Activated naive CD4-positive, alpha-beta T cell treated with anti-CD3 and anti-CD28 coated beads for 36 hours (primary cell): ENCODE data around the gene IPPK. TPM values are rescaled to one million over a fixed set of nuclear protein-coding genes. Genes with fewer than 3 reads are reported as not detected.

Experiments used
- CTCF ChIA-PET: fragments of 350-600 bp; sonication (Branson Sonifier 250); formaldehyde crosslinking; loops from one replicate; lab custom pipeline; 2021; ENCODE audit warnings: antibody characterized with exemption; lab: Charles Lee
- DNase-seq: peaks from one replicate; pipeline ENCODE4 v3.0.0-alpha.2; 2020
- H3K27ac Mint-ChIP-seq: one replicate; pipeline ENCODE4 v1.8.0; 2021; ENCODE audit warnings: mild to moderate bottlenecking, mixed read lengths
- H3K27me3 Mint-ChIP-seq: one replicate; pipeline ENCODE4 v1.8.0; 2021; ENCODE audit warnings: low read depth, mixed read lengths
- H3K36me3 Mint-ChIP-seq: one replicate; pipeline ENCODE4 v1.8.0; 2021; ENCODE audit warnings: low read depth, mixed read lengths
- H3K4me1 Mint-ChIP-seq: one replicate; pipeline ENCODE4 v1.8.0; 2021; ENCODE audit warnings: low read depth, mixed read lengths
- H3K4me3 Mint-ChIP-seq: one replicate; pipeline ENCODE4 v1.8.0; 2021; ENCODE audit warnings: mild to moderate bottlenecking, moderate library complexity, mixed read lengths
- H3K9me3 Mint-ChIP-seq: one replicate; pipeline ENCODE4 v1.8.0; 2021; ENCODE audit warnings: mixed read lengths
- intact Hi-C: fragments of 100-400 bp; cut with micrococcal nuclease; formaldehyde crosslinking; loops from one replicate; pipeline ENCODE4 v1.15.1; 2023
- total RNA-seq, 2 experiments: library from RNA; stranded (reverse); gene quantifications; one replicate each; pipeline ENCODE4 v1.2.3, GENCODE V29; 2021

IPPK gene
- total RNA-seq, 2 experiments from 2014 or later: 7.6 to 8.2 TPM

- Mint-ChIP-seq H3K27me3 (no peaks in the 10 kb centered on the region), H3K4me1 (peaks cover 35% of the 10 kb centered on the region), H3K27ac (no peak overlapping the region), H3K36me3 (peaks cover 7% of the 10 kb centered on the region), H3K9me3 (no peaks in the 10 kb centered on the region), H3K4me3 (no peak overlapping the region)
- no peak for DNase-seq
- CTCF ChIA-PET: interaction anchor here (0.9 kb wide), 1 partner anchor 13 kb away, joined by 3 read pairs; no protein-coding TSS in a partner anchor
- intact Hi-C loops: no loop called here
These were observed 6.8 kb downstream of the IPPK start for GRCh38 chr9:92663126-92663525.

- intact Hi-C loops: no loop called here
These were observed 8.2 kb downstream of the IPPK start for GRCh38 chr9:92661743-92662142.

GRCh38 chr9:92661127-92661526 lies 8.8 kb downstream of the IPPK start:
- intact Hi-C loops: no loop called here
- H3K9me3 Mint-ChIP-seq: no peaks in the 10 kb centered on the region

More at GRCh38 chr9:92661743-92662142, 8.2 kb downstream of the IPPK start:
- Mint-ChIP-seq H3K27me3 (no peaks in the 10 kb centered on the region), H3K27ac (no peak overlapping the region), H3K9me3 (no peaks in the 10 kb centered on the region), H3K4me3 (no peak overlapping the region), H3K4me1 (peaks cover 31% of the 10 kb centered on the region), H3K36me3 (peaks cover 9% of the 10 kb centered on the region)
- DNase-seq: no peak
- CTCF ChIA-PET: no interaction called here

GRCh38 chr9:92660266-92660665 lies 9.7 kb downstream of the IPPK start:
- Mint-ChIP-seq H3K36me3 (peaks cover 9% of the 10 kb centered on the region), H3K9me3 (no peaks in the 10 kb centered on the region), H3K4me1 (peaks cover 25% of the 10 kb centered on the region), H3K27ac (no peak overlapping the region), H3K4me3 (no peak overlapping the region), H3K27me3 (no peaks in the 10 kb centered on the region)
- DNase-seq: no peak
- CTCF ChIA-PET: interaction anchor here (0.6 to 1.2 kb wide), 2 partner anchors 10 to 327 kb away, joined by 3 to 5 read pairs; no protein-coding TSS in a partner anchor
- intact Hi-C loops: no loop called here

More at GRCh38 chr9:92661127-92661526, 8.8 kb downstream of the IPPK start:
- Mint-ChIP-seq H3K4me3 (no peak overlapping the region), H3K4me1 (peaks cover 30% of the 10 kb centered on the region), H3K36me3 (peaks cover 11% of the 10 kb centered on the region), H3K27ac (no peak overlapping the region), H3K27me3 (no peaks in the 10 kb centered on the region)
- no peak for DNase-seq
- CTCF ChIA-PET: no interaction called here

GRCh38 chr9:92659601-92660000 lies 10.3 kb downstream of the IPPK start:
- CTCF ChIA-PET: interaction anchor here (1.2 kb wide), 1 partner anchor 10 kb away, joined by 3 read pairs; no protein-coding TSS in a partner anchor
- no peaks in the 10 kb centered on the region for H3K27me3 Mint-ChIP-seq
- H3K9me3 Mint-ChIP-seq: no peaks in the 10 kb centered on the region
- H3K27ac Mint-ChIP-seq: no peak overlapping the region
- H3K4me3 Mint-ChIP-seq: no peak overlapping the region
- H3K4me1 Mint-ChIP-seq: peaks cover 19% of the 10 kb centered on the region
- intact Hi-C loops: no loop called here
- no peak for DNase-seq
- H3K36me3 Mint-ChIP-seq: peaks cover 7% of the 10 kb centered on the region

- CTCF ChIA-PET: no interaction called here
These were observed 11.3 kb downstream of the IPPK start for GRCh38 chr9:92658611-92659010.

GRCh38 chr9:92658176-92658575 lies 11.8 kb downstream of the IPPK start:
- no peak overlapping the region for H3K27ac Mint-ChIP-seq

More at GRCh38 chr9:92658611-92659010, 11.3 kb downstream of the IPPK start:
- no peak overlapping the region for H3K27ac Mint-ChIP-seq
- intact Hi-C loops: no loop called here
- peaks cover 9% of the 10 kb centered on the region for H3K36me3 Mint-ChIP-seq
- H3K27me3 Mint-ChIP-seq: no peaks in the 10 kb centered on the region
- no peaks in the 10 kb centered on the region for H3K9me3 Mint-ChIP-seq
- peaks cover 16% of the 10 kb centered on the region for H3K4me1 Mint-ChIP-seq
- DNase-seq: no peak
- H3K4me3 Mint-ChIP-seq: no peak overlapping the region

GRCh38 chr9:92657296-92658094 lies 12.4 kb downstream of the IPPK start:
- Mint-ChIP-seq H3K9me3 (no peaks in the 10 kb centered on the region), H3K4me3 (no peak overlapping the region), H3K27me3 (no peaks in the 10 kb centered on the region), H3K4me1 (peaks cover 8% of the 10 kb centered on the region), H3K36me3 (peaks cover 11% of the 10 kb centered on the region), H3K27ac (no peak overlapping the region)
- intact Hi-C loops: no loop called here
- CTCF ChIA-PET: no interaction called here
- no peak for DNase-seq

More at GRCh38 chr9:92658176-92658575, 11.8 kb downstream of the IPPK start:
- Mint-ChIP-seq H3K36me3 (peaks cover 9% of the 10 kb centered on the region), H3K4me3 (no peak overlapping the region), H3K4me1 (peaks cover 13% of the 10 kb centered on the region), H3K9me3 (no peaks in the 10 kb centered on the region), H3K27me3 (no peaks in the 10 kb centered on the region)
- CTCF ChIA-PET: no interaction called here
- intact Hi-C loops: no loop called here
- no peak for DNase-seq

GRCh38 chr9:92656537-92656925 lies 13.4 kb downstream of the IPPK start:
- no peak overlapping the region for H3K27ac Mint-ChIP-seq
- no peak for DNase-seq
- H3K27me3 Mint-ChIP-seq: no peaks in the 10 kb centered on the region
- H3K4me3 Mint-ChIP-seq: no peak overlapping the region
- intact Hi-C loops: no loop called here
- peaks cover 3% of the 10 kb centered on the region for H3K4me1 Mint-ChIP-seq
- no peaks in the 10 kb centered on the region for H3K9me3 Mint-ChIP-seq
- peaks cover 11% of the 10 kb centered on the region for H3K36me3 Mint-ChIP-seq
- CTCF ChIA-PET: no interaction called here

- CTCF ChIA-PET: no interaction called here
- Mint-ChIP-seq H3K4me1 (peaks cover 2% of the 10 kb centered on the region), H3K27me3 (no peaks in the 10 kb centered on the region), H3K27ac (no peak overlapping the region), H3K4me3 (no peak overlapping the region), H3K9me3 (no peaks in the 10 kb centered on the region), H3K36me3 (peaks cover 13% of the 10 kb centered on the region)
- intact Hi-C loops: no loop called here
- DNase-seq: no peak
These were observed 13.9 kb downstream of the IPPK start for GRCh38 chr9:92655896-92656536.

- H3K27ac Mint-ChIP-seq: no peak overlapping the region
These were observed 14.6 kb downstream of the IPPK start for GRCh38 chr9:92655366-92655765.

GRCh38 chr9:92654481-92655301 lies 15.2 kb downstream of the IPPK start:
- CTCF ChIA-PET: no interaction called here
- Mint-ChIP-seq H3K4me1 (no peaks in the 10 kb centered on the region), H3K9me3 (no peaks in the 10 kb centered on the region), H3K27me3 (no peaks in the 10 kb centered on the region), H3K4me3 (no peak overlapping the region), H3K36me3 (peaks cover 20% of the 10 kb centered on the region), H3K27ac (no peak overlapping the region)
- DNase-seq: no peak
- intact Hi-C loops: no loop called here

More at GRCh38 chr9:92655366-92655765, 14.6 kb downstream of the IPPK start:
- Mint-ChIP-seq H3K4me3 (no peak overlapping the region), H3K36me3 (peaks cover 18% of the 10 kb centered on the region), H3K27me3 (no peaks in the 10 kb centered on the region), H3K9me3 (no peaks in the 10 kb centered on the region), H3K4me1 (peaks cover under 1% of the 10 kb centered on the region)
- CTCF ChIA-PET: no interaction called here
- intact Hi-C loops: no loop called here
- no peak for DNase-seq
